ENCODE measurements around the gene SUPT3H.
"Not testable (repeated sequence)": the region's sequence is repeated elsewhere in the genome, so short reads cannot be mapped to it uniquely, and the experiment has no call there.

The SUPT3H gene

DNA sequence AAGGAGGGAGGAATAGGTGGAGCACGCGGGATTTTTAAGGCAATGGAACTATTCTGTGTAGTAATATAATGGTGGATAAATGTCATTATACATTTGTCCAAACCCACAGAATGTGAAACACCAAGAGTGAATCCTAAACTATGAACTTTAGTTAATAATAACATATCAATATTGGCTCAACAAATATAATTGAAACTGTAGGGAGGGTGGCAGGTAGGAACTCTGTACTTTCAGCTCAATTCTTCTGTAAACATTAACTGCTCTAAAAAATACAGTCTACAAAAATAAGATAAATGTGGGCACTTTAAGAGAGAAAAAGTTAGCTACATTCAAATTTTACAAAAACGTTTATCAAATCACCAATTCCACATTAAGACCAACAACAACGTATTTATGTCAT, 186.3 kb downstream of the SUPT3H start:
- TF ChIP-seq, protein P1, sequence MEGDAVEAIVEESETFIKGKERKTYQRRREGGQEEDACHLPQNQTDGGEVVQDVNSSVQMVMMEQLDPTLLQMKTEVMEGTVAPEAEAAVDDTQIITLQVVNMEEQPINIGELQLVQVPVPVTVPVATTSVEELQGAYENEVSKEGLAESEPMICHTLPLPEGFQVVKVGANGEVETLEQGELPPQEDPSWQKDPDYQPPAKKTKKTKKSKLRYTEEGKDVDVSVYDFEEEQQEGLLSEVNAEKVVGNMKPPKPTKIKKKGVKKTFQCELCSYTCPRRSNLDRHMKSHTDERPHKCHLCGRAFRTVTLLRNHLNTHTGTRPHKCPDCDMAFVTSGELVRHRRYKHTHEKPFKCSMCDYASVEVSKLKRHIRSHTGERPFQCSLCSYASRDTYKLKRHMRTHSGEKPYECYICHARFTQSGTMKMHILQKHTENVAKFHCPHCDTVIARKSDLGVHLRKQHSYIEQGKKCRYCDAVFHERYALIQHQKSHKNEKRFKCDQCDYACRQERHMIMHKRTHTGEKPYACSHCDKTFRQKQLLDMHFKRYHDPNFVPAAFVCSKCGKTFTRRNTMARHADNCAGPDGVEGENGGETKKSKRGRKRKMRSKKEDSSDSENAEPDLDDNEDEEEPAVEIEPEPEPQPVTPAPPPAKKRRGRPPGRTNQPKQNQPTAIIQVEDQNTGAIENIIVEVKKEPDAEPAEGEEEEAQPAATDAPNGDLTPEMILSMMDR (conservative IDR thresholded peaks at IDR 0.05) = no peak
- H3K27ac ChIP-seq = no peak overlapping the region

DNA sequence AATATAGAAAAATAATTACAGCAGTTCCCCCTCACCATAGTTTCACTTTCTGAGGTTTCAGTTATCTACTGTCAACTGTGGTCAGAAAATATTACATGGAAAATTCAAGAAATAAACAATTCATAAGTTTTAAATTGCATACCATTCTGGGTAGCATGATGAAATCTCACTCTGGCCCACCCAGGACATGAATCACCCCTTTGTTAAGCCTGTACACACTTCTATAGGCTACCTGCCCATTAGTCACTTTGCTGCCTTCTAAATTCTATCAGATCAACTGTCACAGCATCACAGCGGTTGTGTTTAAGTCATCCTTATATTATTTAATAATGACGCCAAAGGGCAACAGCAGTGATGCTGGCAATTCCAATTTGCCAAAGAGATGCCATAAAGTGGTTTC, 189.9 kb downstream of the SUPT3H start:
- TF ChIP-seq, protein P1 (conservative IDR thresholded peaks at IDR 0.05) = no peak
- H3K27ac ChIP-seq = no peak overlapping the region

- TF ChIP-seq, protein P1 (conservative IDR thresholded peaks at IDR 0.05) = no peak
- no peak overlapping the region for H3K27ac ChIP-seq
These were observed 192.1 kb downstream of the SUPT3H start for GRCh38 chr6:45185403-45186251.

DNA sequence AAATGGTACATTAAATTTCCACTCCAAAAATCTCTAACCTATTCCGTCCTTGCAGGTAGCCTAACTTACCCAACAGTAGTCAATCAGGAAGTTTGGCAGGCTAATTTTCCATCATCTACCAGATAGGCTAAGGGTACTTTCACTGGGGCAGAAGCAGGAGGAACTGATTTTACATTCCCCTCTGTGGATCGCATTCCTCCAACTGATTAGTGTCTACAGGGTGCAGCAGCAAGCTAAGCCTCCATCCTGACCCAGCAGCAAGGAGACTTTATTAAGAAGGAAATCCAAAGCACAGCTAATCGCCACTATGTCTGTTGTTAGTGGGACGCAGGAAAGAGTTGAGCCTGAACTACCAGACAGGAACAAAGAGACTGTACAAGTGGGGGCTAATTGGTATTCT, 192.8 kb downstream of the SUPT3H start:
- no peak overlapping the region for H3K27ac ChIP-seq

DNA sequence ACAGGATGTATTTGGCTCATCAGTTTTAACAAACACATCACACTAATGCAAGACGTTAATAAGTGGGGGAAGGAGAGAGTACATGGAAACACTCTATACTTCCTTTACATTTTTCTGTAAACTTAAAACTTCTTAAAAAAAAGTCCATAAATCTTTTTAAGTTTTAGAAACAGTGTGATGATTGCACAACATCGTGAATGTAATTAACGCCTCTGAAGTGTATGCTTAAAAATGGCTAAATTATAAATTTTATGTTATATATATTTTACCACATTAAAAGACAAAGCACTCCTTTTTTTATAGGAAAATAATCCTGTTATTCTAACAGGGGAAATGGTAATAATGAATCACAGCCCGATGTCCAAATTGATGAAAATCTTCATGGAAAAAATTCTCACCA, 193.7 kb downstream of the SUPT3H start:
- TF ChIP-seq, protein P1 (conservative IDR thresholded peaks at IDR 0.05) = no peak
- H3K27ac ChIP-seq = no peak overlapping the region

More for the DNA sequence above, 192.8 kb downstream of the SUPT3H start:
- TF ChIP-seq, protein P1 (conservative IDR thresholded peaks at IDR 0.05) = no peak

- not testable (repeated sequence) for H3K27ac ChIP-seq
These were observed 201.4 kb downstream of the SUPT3H start for GRCh38 chr6:45176373-45176772.

- TF ChIP-seq, protein P1 (conservative IDR thresholded peaks at IDR 0.05) = no peak
- no peak overlapping the region for H3K27ac ChIP-seq
These were observed 202.5 kb downstream of the SUPT3H start for GRCh38 chr6:45175272-45175671.

DNA sequence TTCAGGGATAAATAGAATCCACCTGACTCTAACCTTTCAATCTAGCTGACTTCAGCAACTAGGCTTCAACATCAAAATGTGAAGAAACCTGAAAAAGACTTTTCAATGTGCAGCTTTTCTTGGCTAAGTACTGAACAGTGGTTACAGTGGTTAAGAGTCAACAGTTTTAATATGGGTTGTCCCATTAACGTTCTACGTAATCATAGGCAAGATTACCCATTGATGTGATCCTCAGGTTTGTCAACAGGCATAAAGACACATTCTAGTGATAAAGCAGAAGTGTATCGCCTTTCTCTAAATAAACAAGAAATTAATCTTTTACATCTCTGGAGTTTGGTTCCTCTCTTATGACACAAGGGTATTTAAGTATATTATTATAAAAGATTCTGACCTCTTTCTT, 203.7 kb downstream of the SUPT3H start:
- no peak overlapping the region for H3K27ac ChIP-seq
- TF ChIP-seq, protein P1 (conservative IDR thresholded peaks at IDR 0.05) = no peak

Data from VCaP (cell line).